ENCODE results near the gene EPN2. TPM values are rescaled to one million over a fixed set of nuclear protein-coding genes. Genes with fewer than 3 reads are reported as not detected.

Gene EPN2
- total and polyA plus RNA-seq, 2 donors from 2014 or later, result 18.0 to 45.4 TPM

DNA sequence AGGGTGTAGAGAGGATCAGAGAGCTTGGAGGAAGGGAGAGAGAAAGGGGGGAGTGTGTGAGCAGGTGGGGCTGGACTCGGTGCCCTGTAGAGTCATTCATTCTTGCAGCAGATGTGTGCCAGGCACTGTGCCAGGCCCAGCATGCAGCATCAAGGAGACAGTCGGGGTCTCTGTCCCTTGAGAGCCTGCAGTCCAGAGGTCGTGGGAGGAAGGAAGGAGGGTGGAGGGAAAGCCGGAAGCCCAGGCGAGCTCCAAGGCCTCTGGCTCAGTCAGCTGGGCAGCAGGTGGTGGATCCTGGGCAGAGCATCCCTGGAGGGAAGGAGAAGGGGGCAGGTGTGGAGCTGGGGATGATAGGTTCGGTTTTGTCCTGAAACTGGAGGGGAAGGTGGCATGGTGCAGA is 27.5 kb downstream of the EPN2 start:
- no peak overlapping the region for H3K4me3 ChIP-seq (ENCODE audit: low read length in 3 of 3)
- H3K4me1 ChIP-seq (ENCODE audit: control insufficient read depth in 2 of 3, insufficient read depth in 2 of 3, low read depth in 1 of 3, low read length in 3 of 3), result peaks cover 6 to 48% (median 39%) of the 10 kb centered on the region in 3 donors
- FAIRE-seq (no peak), DNase-seq (no peak)
- intact Hi-C loops (cut with DNase I), result no loop called here
- peak overlapping the region in 1 of 2 donors; percentile 66 for H3K27ac ChIP-seq (ENCODE audit: low read depth in 2 of 2, low read length in 2 of 2)
- no peak overlapping the region for H3K9ac ChIP-seq (ENCODE audit: low read length in 3 of 3)
- H3K27me3 ChIP-seq (ENCODE audit: control insufficient read depth, insufficient read depth, low read length), result no peaks in the 10 kb centered on the region
- H3K36me3 ChIP-seq (ENCODE audit: control insufficient read depth in 2 of 3, insufficient read depth in 3 of 3, low read length in 3 of 3), result no peaks in the 10 kb centered on the region
- TF ChIP-seq, protein P1, sequence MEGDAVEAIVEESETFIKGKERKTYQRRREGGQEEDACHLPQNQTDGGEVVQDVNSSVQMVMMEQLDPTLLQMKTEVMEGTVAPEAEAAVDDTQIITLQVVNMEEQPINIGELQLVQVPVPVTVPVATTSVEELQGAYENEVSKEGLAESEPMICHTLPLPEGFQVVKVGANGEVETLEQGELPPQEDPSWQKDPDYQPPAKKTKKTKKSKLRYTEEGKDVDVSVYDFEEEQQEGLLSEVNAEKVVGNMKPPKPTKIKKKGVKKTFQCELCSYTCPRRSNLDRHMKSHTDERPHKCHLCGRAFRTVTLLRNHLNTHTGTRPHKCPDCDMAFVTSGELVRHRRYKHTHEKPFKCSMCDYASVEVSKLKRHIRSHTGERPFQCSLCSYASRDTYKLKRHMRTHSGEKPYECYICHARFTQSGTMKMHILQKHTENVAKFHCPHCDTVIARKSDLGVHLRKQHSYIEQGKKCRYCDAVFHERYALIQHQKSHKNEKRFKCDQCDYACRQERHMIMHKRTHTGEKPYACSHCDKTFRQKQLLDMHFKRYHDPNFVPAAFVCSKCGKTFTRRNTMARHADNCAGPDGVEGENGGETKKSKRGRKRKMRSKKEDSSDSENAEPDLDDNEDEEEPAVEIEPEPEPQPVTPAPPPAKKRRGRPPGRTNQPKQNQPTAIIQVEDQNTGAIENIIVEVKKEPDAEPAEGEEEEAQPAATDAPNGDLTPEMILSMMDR (IDR thresholded peaks at IDR 0.05; ENCODE audit: borderline replicate concordance, extremely low read depth, insufficient read depth), result no peak
- H3K9me3 ChIP-seq (ENCODE audit: control insufficient read depth in 2 of 3, insufficient read depth in 1 of 3, low read length in 3 of 3), result no peaks in the 10 kb centered on the region

DNA sequence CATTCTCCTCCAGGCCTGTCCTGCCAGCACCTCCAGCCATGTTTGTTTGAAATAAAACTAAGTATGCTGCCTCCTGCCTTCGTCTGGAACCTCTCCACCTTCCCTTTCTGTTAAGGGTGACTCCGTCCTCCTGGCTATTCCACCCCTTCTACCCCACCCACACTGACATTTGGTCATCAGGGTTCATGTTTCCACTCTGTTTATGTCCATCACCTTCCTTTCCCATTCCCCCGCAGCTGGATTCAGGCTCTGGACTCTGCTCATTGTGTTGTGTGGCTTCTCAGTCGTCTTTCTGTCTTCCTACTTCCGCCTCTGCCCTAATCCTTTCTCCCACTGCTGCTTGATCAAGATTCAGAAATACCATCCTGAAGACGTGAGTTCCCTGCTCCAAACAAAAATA is 28.6 kb downstream of the EPN2 start:
- Histone ChIP-seq H3K36me3 (ENCODE audit: control insufficient read depth in 2 of 3, insufficient read depth in 3 of 3, low read length in 3 of 3) (no peaks in the 10 kb centered on the region), H3K27me3 (ENCODE audit: control insufficient read depth, insufficient read depth, low read length) (no peaks in the 10 kb centered on the region), H3K27ac (ENCODE audit: low read depth in 2 of 2, low read length in 2 of 2) (no peak overlapping the region), H3K9me3 (ENCODE audit: control insufficient read depth in 2 of 3, insufficient read depth in 1 of 3, low read length in 3 of 3) (no peaks in the 10 kb centered on the region), H3K4me1 (ENCODE audit: control insufficient read depth in 2 of 3, insufficient read depth in 2 of 3, low read depth in 1 of 3, low read length in 3 of 3) (peaks cover 6 to 56% (median 49%) of the 10 kb centered on the region in 3 donors), H3K9ac (ENCODE audit: low read length in 3 of 3) (no peak overlapping the region), H3K4me3 (ENCODE audit: low read length in 3 of 3) (no peak overlapping the region)
- TF ChIP-seq, protein P1 (IDR thresholded peaks at IDR 0.05; ENCODE audit: borderline replicate concordance, extremely low read depth, insufficient read depth), result no peak
- DNase-seq (no peak), FAIRE-seq (no peak)
- intact Hi-C loops (cut with DNase I), result no loop called here

DNA sequence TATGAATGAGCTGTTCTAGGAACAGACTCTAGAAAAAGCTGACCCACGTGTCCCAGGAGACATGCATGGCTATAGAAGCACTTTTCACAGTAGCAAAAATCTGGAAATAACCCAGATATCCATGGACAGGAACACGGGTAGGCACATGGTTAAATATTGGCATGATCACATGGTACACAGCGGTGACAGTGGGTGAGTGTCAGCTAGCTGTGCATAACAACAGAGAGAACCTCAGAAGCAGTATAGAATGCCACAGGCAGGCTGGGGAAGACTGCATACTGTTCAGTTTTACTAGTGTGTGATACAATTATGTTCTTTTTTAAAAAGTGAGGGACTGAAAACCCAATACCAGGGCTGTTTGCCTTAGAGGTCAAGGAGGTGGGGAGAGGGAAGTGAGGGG is 31.4 kb downstream of the EPN2 start:
- Histone ChIP-seq H3K36me3 (ENCODE audit: control insufficient read depth in 2 of 3, insufficient read depth in 3 of 3, low read length in 3 of 3) (no peaks in the 10 kb centered on the region), H3K27ac (ENCODE audit: low read depth in 2 of 2, low read length in 2 of 2) (peak overlapping the region; percentile 22 to 39), H3K27me3 (ENCODE audit: control insufficient read depth, insufficient read depth, low read length) (no peaks in the 10 kb centered on the region), H3K4me1 (ENCODE audit: control insufficient read depth in 2 of 3, insufficient read depth in 2 of 3, low read depth in 1 of 3, low read length in 3 of 3) (peaks cover 6 to 48% (median 41%) of the 10 kb centered on the region in 3 donors), H3K9me3 (ENCODE audit: control insufficient read depth in 2 of 3, insufficient read depth in 1 of 3, low read length in 3 of 3) (no peaks in the 10 kb centered on the region), H3K4me3 (ENCODE audit: low read length in 3 of 3) (no peak overlapping the region), H3K9ac (ENCODE audit: low read length in 3 of 3) (no peak overlapping the region)
- intact Hi-C loops (cut with DNase I), result no loop called here
- TF ChIP-seq, protein P1 (IDR thresholded peaks at IDR 0.05; ENCODE audit: borderline replicate concordance, extremely low read depth, insufficient read depth), result no peak
- FAIRE-seq (no peak), DNase-seq (no peak)

DNA sequence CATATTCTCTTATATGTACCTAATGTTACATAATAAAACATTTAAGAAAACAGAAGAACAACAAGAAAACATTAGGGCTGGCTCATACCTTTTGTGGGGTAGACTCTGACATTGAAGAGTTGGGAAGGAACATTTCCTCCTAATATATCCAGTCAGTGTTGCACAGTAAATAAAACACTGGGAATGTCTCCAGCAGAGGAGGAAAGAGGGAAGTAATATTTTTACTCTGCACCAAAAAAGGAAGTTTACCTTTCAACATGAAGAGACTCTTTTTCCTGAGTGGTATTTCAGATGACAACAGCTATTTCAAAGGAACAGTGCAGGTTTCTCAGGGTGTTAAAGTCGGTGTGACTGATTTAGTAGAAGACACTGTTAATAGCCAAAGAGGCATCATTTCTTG is 31.9 kb downstream of the EPN2 start:
- peak in 1 of 5 donors; percentile 63 for DNase-seq
- peaks cover 6 to 46% (median 39%) of the 10 kb centered on the region in 3 donors for H3K4me1 ChIP-seq (ENCODE audit: control insufficient read depth in 2 of 3, insufficient read depth in 2 of 3, low read depth in 1 of 3, low read length in 3 of 3)
- intact Hi-C loops (cut with DNase I), result no loop called here
- H3K27ac ChIP-seq (ENCODE audit: low read depth in 2 of 2, low read length in 2 of 2), result peak overlapping the region; percentile 22 to 39
- no peaks in the 10 kb centered on the region for H3K9me3 ChIP-seq (ENCODE audit: control insufficient read depth in 2 of 3, insufficient read depth in 1 of 3, low read length in 3 of 3)
- no peaks in the 10 kb centered on the region for H3K27me3 ChIP-seq (ENCODE audit: control insufficient read depth, insufficient read depth, low read length)
- H3K9ac ChIP-seq (ENCODE audit: low read length in 3 of 3), result no peak overlapping the region
- H3K36me3 ChIP-seq (ENCODE audit: control insufficient read depth in 2 of 3, insufficient read depth in 3 of 3, low read length in 3 of 3), result peaks cover 0 to 3% (median 0%) of the 10 kb centered on the region in 3 donors
- TF ChIP-seq, protein P1 (IDR thresholded peaks at IDR 0.05; ENCODE audit: borderline replicate concordance, extremely low read depth, insufficient read depth), result no peak
- FAIRE-seq, result no peak
- no peak overlapping the region for H3K4me3 ChIP-seq (ENCODE audit: low read length in 3 of 3)

All from kidney (tissue), 14 donors.